OCI-LY1 (cell line): ENCODE data around the gene FCRL3.
A peak's percentile ranks its signal among the peaks of the same experiment; 100 is the strongest.

Source experiments
- H2AFZ ChIP-seq: fragments of 200-600 bp; sonication (generic), shearing (Covaris generic); 2 replicates; pipeline ENCODE4 v1.6.0; 2014; ENCODE audit warnings: antibody characterized with exemption, mild to moderate bottlenecking, low read length
- H3F3A ChIP-seq: fragments of 200-600 bp; sonication (generic), shearing (Covaris generic); 2 replicates; pipeline ENCODE4 v1.6.0; 2014; ENCODE audit warnings: mild to moderate bottlenecking, antibody characterized with exemption, low read length, moderate library complexity; ENCODE audit not compliant: insufficient read depth
- H3K27ac ChIP-seq: fragments of 200-600 bp; sonication (generic); 2 replicates; pipeline ENCODE4 v1.5.1; 2014; ENCODE audit warnings: low read length, mixed run types, mild to moderate bottlenecking, low read depth; ENCODE audit not compliant: poor library complexity, severe bottlenecking
- H3K27me3 ChIP-seq: fragments of 200-600 bp; sonication (generic); 2 replicates; pipeline ENCODE4 v1.6.0; 2014; ENCODE audit warnings: antibody characterized with exemption, mild to moderate bottlenecking, low read length, moderate library complexity; ENCODE audit not compliant: insufficient read depth
- H3K36me3 ChIP-seq: fragments of 200-600 bp; sonication (generic); 2 replicates; pipeline ENCODE4 v1.6.1; 2014; ENCODE audit warnings: mild to moderate bottlenecking, antibody characterized with exemption, low read length, moderate library complexity, mixed read lengths; ENCODE audit not compliant: insufficient read depth
- H3K4me1 ChIP-seq: fragments of 200-600 bp; sonication (generic); 2 replicates; pipeline ENCODE4 v1.5.1; 2014; ENCODE audit warnings: mild to moderate bottlenecking, low read length, moderate library complexity; ENCODE audit not compliant: insufficient read depth, severe bottlenecking
- H3K4me2 ChIP-seq: fragments of 200-600 bp; sonication (generic), shearing (Covaris generic); 2 replicates; pipeline ENCODE4 v1.6.1; 2014; ENCODE audit warnings: low read length
- H3K4me3 ChIP-seq: fragments of 200-600 bp; sonication (generic); 2 replicates; pipeline ENCODE4 v1.5.1; 2014; ENCODE audit warnings: low read length, low read depth, mild to moderate bottlenecking, mixed read lengths; ENCODE audit not compliant: poor library complexity, severe bottlenecking
- H3K79me2 ChIP-seq: fragments of 200-600 bp; shearing (Covaris generic); 2 replicates; pipeline ENCODE4 v1.6.1; 2016; ENCODE audit warnings: mixed run types, low read length, mixed read lengths; ENCODE audit not compliant: insufficient read depth
- H3K9ac ChIP-seq: fragments of 200-600 bp; sonication (generic), shearing (Covaris generic); 2 replicates; pipeline ENCODE4 v1.6.1; 2014; ENCODE audit warnings: mild to moderate bottlenecking, low read length, mixed read lengths
- H3K9me2 ChIP-seq: fragments of 200-600 bp; sonication (generic), shearing (Covaris generic); 2 replicates; pipeline ENCODE4 v1.6.1; 2014; ENCODE audit warnings: low read depth, mild to moderate bottlenecking, low read length, mixed read lengths
- H3K9me3 ChIP-seq: fragments of 200-600 bp; shearing (Covaris generic); 2 replicates; pipeline ENCODE4 v1.6.1; 2014; ENCODE audit warnings: low read length, mixed read lengths
- H4K20me1 ChIP-seq: fragments of 200-600 bp; sonication (generic), shearing (Covaris generic); 2 replicates; pipeline ENCODE4 v1.6.0; 2016; ENCODE audit warnings: mild to moderate bottlenecking, low read length; ENCODE audit not compliant: insufficient read depth
- CTCF ChIP-seq: fragments of 200-600 bp; sonication (generic), shearing (Covaris generic); IDR thresholded peaks from 2 replicates; pipeline ENCODE4 v1.5.1; 2017; ENCODE audit warnings: mild to moderate bottlenecking, antibody characterized with exemption, low read length, moderate library complexity, mixed read lengths
- EZH2 ChIP-seq: fragments of 200-600 bp; sonication (generic), shearing (Covaris generic); IDR thresholded peaks from 2 replicates; pipeline ENCODE4 v1.8.0; 2017; ENCODE audit warnings: borderline replicate concordance, mixed run types, mild to moderate bottlenecking, antibody characterized with exemption, low read length, moderate library complexity, mixed read lengths

The FCRL3 gene

DNA sequence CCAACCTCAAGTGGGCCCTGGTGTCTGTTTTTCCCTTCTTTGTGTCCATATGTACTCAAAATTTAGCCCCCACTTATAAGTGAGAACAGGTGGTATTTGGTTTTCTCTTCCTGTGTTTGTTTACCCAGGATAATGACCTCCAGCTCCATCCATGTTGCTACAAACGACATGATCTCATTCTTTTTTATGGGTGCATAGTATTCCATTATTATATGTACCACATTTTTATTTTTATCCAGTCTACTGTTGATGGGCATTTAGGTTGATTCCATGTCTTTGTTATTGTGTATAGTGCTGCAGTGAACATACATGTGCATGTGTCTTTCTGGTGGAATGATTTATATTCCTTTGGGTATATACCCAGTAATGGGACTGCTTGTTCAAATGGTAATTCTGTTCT lies 27.6 kb downstream of the FCRL3 start:
- Histone ChIP-seq H3F3A (no peaks in the 10 kb centered on the region), H3K27ac (no peak overlapping the region), H4K20me1 (no peaks in the 10 kb centered on the region), H3K79me2 (no peaks in the 10 kb centered on the region), H3K4me2 (no peak overlapping the region), H3K36me3 (peaks cover 46% of the 10 kb centered on the region), H3K4me1 (no peaks in the 10 kb centered on the region), H3K27me3 (no peaks in the 10 kb centered on the region), H3K4me3 (no peak overlapping the region), H2AFZ (no peak overlapping the region), H3K9me2 (no peaks in the 10 kb centered on the region), H3K9ac (no peak overlapping the region), H3K9me3 (peaks cover 21% of the 10 kb centered on the region)
- no peak for TF ChIP-seq EZH2
- TF ChIP-seq CTCF: no peak

DNA sequence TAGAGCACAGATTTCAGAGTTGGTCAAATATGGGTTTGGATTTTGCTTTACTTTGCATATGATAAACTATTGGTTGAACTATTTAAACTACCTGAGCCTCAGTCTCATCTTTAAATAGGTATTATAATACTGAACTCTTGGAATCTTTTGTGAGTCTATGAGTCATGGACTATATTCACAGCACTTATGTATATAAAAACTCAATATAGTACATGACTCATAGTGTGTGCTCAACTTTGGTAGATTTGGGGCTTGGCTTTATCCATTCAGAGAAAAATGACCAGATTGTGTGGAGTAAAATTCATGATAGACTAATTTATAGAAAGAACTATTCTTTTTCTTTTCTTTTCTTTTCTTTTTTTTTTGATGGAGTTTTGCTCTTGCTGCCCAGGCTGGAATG lies 28.7 kb downstream of the FCRL3 start:
- no peaks in the 10 kb centered on the region for H3K79me2 ChIP-seq
- H3K9ac ChIP-seq: no peak overlapping the region
- no peak overlapping the region for H3K4me2 ChIP-seq
- no peaks in the 10 kb centered on the region for H4K20me1 ChIP-seq
- peaks cover 35% of the 10 kb centered on the region for H3K36me3 ChIP-seq
- peaks cover 19% of the 10 kb centered on the region for H3K9me3 ChIP-seq
- H3F3A ChIP-seq: no peaks in the 10 kb centered on the region
- H3K4me3 ChIP-seq: no peak overlapping the region
- no peaks in the 10 kb centered on the region for H3K9me2 ChIP-seq
- H3K27me3 ChIP-seq: no peaks in the 10 kb centered on the region
- H2AFZ ChIP-seq: no peak overlapping the region
- no peak overlapping the region for H3K27ac ChIP-seq
- no peaks in the 10 kb centered on the region for H3K4me1 ChIP-seq
- TF ChIP-seq EZH2 (no peak), CTCF (no peak)

- Histone ChIP-seq H3K79me2 (no peaks in the 10 kb centered on the region), H3K9ac (peak overlapping the region; percentile 62), H3K4me2 (peak overlapping the region; percentile 71), H3K9me3 (peaks cover 10% of the 10 kb centered on the region), H3K36me3 (peaks cover 6% of the 10 kb centered on the region; the same call in 1 of the 2 replicates), H3K4me1 (peaks cover 56% of the 10 kb centered on the region), H3K27me3 (no peaks in the 10 kb centered on the region), H3F3A (no peaks in the 10 kb centered on the region), H3K27ac (peak overlapping the region; percentile 93), H4K20me1 (no peaks in the 10 kb centered on the region), H3K4me3 (peak overlapping the region; percentile 41), H3K9me2 (no peaks in the 10 kb centered on the region), H2AFZ (no peak overlapping the region)
- TF ChIP-seq CTCF: no peak
- TF ChIP-seq EZH2: no peak
These were observed 40.9 kb downstream of the FCRL3 start for GRCh38 chr1:157659576-157660247.
